NK-92 (cell line): ENCODE data around the gene SUB1.

ENCODE experiments used
- DNase-seq: peaks from one replicate; lab custom pipeline; 2025; ENCODE audit not compliant: unreplicated experiment; lab: John Stamatoyannopoulos, UW

Gene SUB1

GRCh38 chr5:32642276-32643002 is 57.1 kb downstream of the SUB1 start:
- DNase-seq = no peak

- no peak for DNase-seq
Measured at GRCh38 chr5:32645246-32645645, 59.9 kb downstream of the SUB1 start.

- DNase-seq = no peak
Measured at GRCh38 chr5:32646061-32646969, 61.0 kb downstream of the SUB1 start.

GRCh38 chr5:32651088-32651487 is 65.7 kb downstream of the SUB1 start:
- DNase-seq = no peak

GRCh38 chr5:32651638-32652037 is 66.3 kb downstream of the SUB1 start:
- DNase-seq = no peak
